ENCODE results near the gene LCE3A. TPM values are rescaled to one million over a fixed set of nuclear protein-coding genes. Genes with fewer than 3 reads are reported as not detected.
"Not testable (repeated sequence)": the region's sequence is repeated elsewhere in the genome, so short reads cannot be mapped to it uniquely, and the experiment has no call there.

The LCE3A gene, protein sequence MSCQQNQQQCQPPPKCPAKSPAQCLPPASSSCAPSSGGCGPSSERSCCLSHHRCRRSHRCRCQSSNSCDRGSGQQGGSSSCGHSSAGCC
- total RNA-seq (2022), result not detected in 2 replicates
- not detected for Bru-seq, nascent RNA
- not detected for BruChase-seq, experiment 1, labeled RNA remaining after a 6-hour chase
- not detected for BruChase-seq, experiment 2, labeled RNA remaining after a 2-hour chase
- long read RNA-seq, result 0 reads

GRCh38 chr1:152622803-152623202 is at the start of gene LCE3A:
LCE3A (minus strand) TSS chr1:152623103; CDS start chr1:152623103, 0 bp downstream.
- intact Hi-C loops (cut with micrococcal nuclease; ENCODE audit: unreplicated experiment), result no loop called here
- no peak within 1 kb of the TSS for H3K27ac Mint-ChIP-seq (ENCODE audit: unreplicated experiment)

GRCh38 chr1:152667648-152668047 is 44.7 kb upstream of the LCE3A start:
- DNase-seq, result no peak

More at GRCh38 chr1:152622803-152623202, at the start of gene LCE3A:
- no peaks in the 10 kb centered on the region for H3K36me3 Mint-ChIP-seq (ENCODE audit: insufficient read depth, unreplicated experiment)
- TF ChIP-seq, protein P1, sequence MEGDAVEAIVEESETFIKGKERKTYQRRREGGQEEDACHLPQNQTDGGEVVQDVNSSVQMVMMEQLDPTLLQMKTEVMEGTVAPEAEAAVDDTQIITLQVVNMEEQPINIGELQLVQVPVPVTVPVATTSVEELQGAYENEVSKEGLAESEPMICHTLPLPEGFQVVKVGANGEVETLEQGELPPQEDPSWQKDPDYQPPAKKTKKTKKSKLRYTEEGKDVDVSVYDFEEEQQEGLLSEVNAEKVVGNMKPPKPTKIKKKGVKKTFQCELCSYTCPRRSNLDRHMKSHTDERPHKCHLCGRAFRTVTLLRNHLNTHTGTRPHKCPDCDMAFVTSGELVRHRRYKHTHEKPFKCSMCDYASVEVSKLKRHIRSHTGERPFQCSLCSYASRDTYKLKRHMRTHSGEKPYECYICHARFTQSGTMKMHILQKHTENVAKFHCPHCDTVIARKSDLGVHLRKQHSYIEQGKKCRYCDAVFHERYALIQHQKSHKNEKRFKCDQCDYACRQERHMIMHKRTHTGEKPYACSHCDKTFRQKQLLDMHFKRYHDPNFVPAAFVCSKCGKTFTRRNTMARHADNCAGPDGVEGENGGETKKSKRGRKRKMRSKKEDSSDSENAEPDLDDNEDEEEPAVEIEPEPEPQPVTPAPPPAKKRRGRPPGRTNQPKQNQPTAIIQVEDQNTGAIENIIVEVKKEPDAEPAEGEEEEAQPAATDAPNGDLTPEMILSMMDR (IDR thresholded peaks at IDR 0.05; ENCODE audit: unreplicated experiment), result no peak
- no peak for DNase-seq
- no peaks in the 10 kb centered on the region for H3K9me3 Mint-ChIP-seq (ENCODE audit: low read depth, unreplicated experiment)
- H3K4me1 Mint-ChIP-seq (ENCODE audit: low read depth, unreplicated experiment), result no peaks in the 10 kb centered on the region
- peaks cover 75% of the 10 kb centered on the region for H3K27me3 Mint-ChIP-seq (ENCODE audit: unreplicated experiment)
- CTCF ChIA-PET, result interaction anchor here (0.7 to 1.2 kb wide), 2 partner anchors 9 to 97 kb away, joined by 3 read pairs; a partner anchor contains a TSS
- H3K4me3 Mint-ChIP-seq (ENCODE audit: low read depth, unreplicated experiment), result no peak within 1 kb of the TSS
- BruUV-seq (replicated peaks), result no TSS peak

DNA sequence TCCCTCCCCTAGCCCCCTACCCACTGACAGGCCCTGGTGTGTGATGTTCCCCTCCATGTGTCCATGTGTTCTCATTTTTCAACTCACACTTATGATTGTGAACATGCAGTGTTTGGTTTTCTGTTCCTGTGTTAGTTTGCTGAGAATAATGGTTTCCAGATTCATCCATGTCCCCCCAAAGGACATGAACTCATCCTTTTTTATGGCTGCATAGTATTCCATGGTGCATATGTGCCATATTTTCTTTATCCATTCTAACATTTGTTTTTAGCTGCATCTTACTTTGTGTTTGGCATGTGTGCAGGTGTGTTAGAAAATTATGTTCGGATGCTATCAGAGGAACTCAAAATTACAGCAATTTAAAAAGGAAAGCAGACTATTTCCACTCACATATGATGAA is 43.3 kb upstream of the LCE3A start:
- H3K4me1 Mint-ChIP-seq (ENCODE audit: low read depth, unreplicated experiment); H3K27ac Mint-ChIP-seq (ENCODE audit: unreplicated experiment); H3K36me3 Mint-ChIP-seq (ENCODE audit: insufficient read depth, unreplicated experiment); BruUV-seq (replicated peaks); DNase-seq; intact Hi-C loops (cut with micrococcal nuclease; ENCODE audit: unreplicated experiment); H3K4me3 Mint-ChIP-seq (ENCODE audit: low read depth, unreplicated experiment); CTCF ChIA-PET; H3K9me3 Mint-ChIP-seq (ENCODE audit: low read depth, unreplicated experiment): not testable (repeated sequence)
- H3K27me3 Mint-ChIP-seq (ENCODE audit: unreplicated experiment), result peaks cover 94% of the 10 kb centered on the region

More at GRCh38 chr1:152667648-152668047, 44.7 kb upstream of the LCE3A start:
- CTCF ChIA-PET, result no interaction called here
- Mint-ChIP-seq H3K9me3 (ENCODE audit: low read depth, unreplicated experiment) (no peaks in the 10 kb centered on the region), H3K36me3 (ENCODE audit: insufficient read depth, unreplicated experiment) (no peaks in the 10 kb centered on the region), H3K27ac (ENCODE audit: unreplicated experiment) (no peak overlapping the region), H3K4me3 (ENCODE audit: low read depth, unreplicated experiment) (no peak overlapping the region), H3K4me1 (ENCODE audit: low read depth, unreplicated experiment) (no peaks in the 10 kb centered on the region), H3K27me3 (ENCODE audit: unreplicated experiment) (peaks cover 94% of the 10 kb centered on the region)
- no TSS peak for BruUV-seq (replicated peaks)
- intact Hi-C loops (cut with micrococcal nuclease; ENCODE audit: unreplicated experiment), result no loop called here
- TF ChIP-seq, protein P1 (IDR thresholded peaks at IDR 0.05; ENCODE audit: unreplicated experiment), result no peak

GRCh38 chr1:152663098-152663497 is 40.2 kb upstream of the LCE3A start, which contains the start of gene LCE2D:
LCE2D (plus strand) TSS chr1:152663380; CDS start chr1:152664106, 726 bp downstream.
- TF ChIP-seq, protein P1 (IDR thresholded peaks at IDR 0.05; ENCODE audit: unreplicated experiment), result no peak
- H3K27me3 Mint-ChIP-seq (ENCODE audit: unreplicated experiment), result peaks cover 94% of the 10 kb centered on the region
- no peak within 1 kb of the TSS for H3K27ac Mint-ChIP-seq (ENCODE audit: unreplicated experiment)
- no peak for DNase-seq
- no peaks in the 10 kb centered on the region for H3K36me3 Mint-ChIP-seq (ENCODE audit: insufficient read depth, unreplicated experiment)
- H3K4me1 Mint-ChIP-seq (ENCODE audit: low read depth, unreplicated experiment), result no peaks in the 10 kb centered on the region
- H3K9me3 Mint-ChIP-seq (ENCODE audit: low read depth, unreplicated experiment), result no peaks in the 10 kb centered on the region
- intact Hi-C loops (cut with micrococcal nuclease; ENCODE audit: unreplicated experiment), result no loop called here
- H3K4me3 Mint-ChIP-seq (ENCODE audit: low read depth, unreplicated experiment), result no peak within 1 kb of the TSS
- CTCF ChIA-PET, result no interaction called here
- BruUV-seq (replicated peaks), result no TSS peak

DNA sequence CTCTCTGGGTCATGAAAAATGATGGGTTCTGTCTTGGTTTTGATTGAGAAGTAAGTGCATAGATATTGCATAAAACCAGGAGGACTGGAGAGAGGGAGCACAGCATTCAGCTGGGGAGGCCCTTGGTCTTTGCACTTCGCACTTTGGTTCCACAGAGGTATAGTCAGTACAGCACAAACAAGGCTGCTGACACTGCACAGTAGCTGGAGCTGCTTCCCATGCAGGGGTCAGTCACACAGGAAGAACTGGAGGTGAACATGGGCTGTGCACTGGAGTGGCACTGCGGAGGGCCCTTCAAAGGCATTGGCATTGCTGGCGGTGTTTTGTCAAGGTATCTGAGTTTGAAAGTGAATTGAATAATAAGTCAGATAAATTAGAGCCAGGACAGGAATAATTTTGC is 35.7 kb upstream of the LCE3A start:
- CTCF ChIA-PET, result no interaction called here
- intact Hi-C loops (cut with micrococcal nuclease; ENCODE audit: unreplicated experiment), result loop anchor here (10.0 kb wide), 3 partner anchors 76 to 536 kb away; partner anchors contain the start of gene SPRR1B
- H3K9me3 Mint-ChIP-seq (ENCODE audit: low read depth, unreplicated experiment), result no peaks in the 10 kb centered on the region
- H3K27ac Mint-ChIP-seq (ENCODE audit: unreplicated experiment), result no peak overlapping the region
- no peak overlapping the region for H3K4me3 Mint-ChIP-seq (ENCODE audit: low read depth, unreplicated experiment)
- H3K27me3 Mint-ChIP-seq (ENCODE audit: unreplicated experiment), result peaks cover 74% of the 10 kb centered on the region
- DNase-seq, result no peak
- H3K36me3 Mint-ChIP-seq (ENCODE audit: insufficient read depth, unreplicated experiment), result no peaks in the 10 kb centered on the region
- no TSS peak for BruUV-seq (replicated peaks)
- TF ChIP-seq, protein P1 (IDR thresholded peaks at IDR 0.05; ENCODE audit: unreplicated experiment), result no peak
- H3K4me1 Mint-ChIP-seq (ENCODE audit: low read depth, unreplicated experiment), result no peaks in the 10 kb centered on the region
